Activated CD8-positive, alpha-beta memory T cell treated with anti-CD3 and anti-CD28 coated beads for 48 hours (primary cell): ENCODE measurements around the gene GNG7.
"Not testable (repeated sequence)": the region's sequence is repeated elsewhere in the genome, so short reads cannot be mapped to it uniquely, and the experiment has no call there.

ENCODE experiments used
- DNase-seq, 3 experiments: peaks; one replicate each; pipeline ENCODE4 v3.0.0-alpha.2; 2020; ENCODE audit warnings: low read depth in 2 of 3, low spot score in 2 of 3

The GNG7 gene

DNA sequence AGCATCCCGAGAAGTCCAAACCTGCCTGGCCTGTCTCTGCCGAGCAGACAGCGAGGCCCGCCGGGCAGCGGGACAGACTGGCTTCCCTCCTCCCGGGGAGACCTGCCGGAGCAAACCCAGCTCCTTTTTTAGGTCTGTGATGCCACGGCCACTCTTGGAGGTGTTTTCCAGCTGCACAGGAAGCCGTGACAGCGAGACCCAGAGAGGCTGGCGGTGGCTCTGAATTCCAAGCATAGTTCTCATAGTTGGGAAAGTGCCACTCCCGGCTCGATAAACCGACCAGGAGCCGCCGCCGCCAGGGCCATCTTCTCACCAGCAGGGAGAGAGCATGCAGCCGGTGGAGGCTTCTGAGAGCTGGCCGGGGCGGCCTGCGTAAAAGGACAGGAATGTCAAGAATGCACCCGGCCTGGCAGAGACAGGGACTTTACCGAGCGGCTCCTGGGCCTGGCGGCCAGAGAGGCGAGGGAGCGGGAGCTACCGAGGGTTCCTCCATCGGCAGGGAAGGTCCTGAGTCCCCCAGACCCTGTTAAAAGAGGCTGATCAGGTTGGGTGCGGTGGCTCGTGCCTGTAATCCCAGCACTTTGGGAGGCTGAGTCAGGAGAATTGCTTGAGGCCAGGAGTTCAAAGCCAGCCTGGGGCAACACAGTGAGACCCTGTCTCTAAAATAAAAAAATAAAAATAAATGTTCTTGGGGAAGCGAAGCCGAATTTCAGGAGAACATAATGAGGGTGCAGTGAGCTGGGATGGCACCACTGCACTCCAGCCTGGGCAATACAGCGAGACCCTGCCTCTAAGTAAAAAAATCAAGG is 161.6 kb downstream of the GNG7 start:
- DNase-seq: no peak

DNA sequence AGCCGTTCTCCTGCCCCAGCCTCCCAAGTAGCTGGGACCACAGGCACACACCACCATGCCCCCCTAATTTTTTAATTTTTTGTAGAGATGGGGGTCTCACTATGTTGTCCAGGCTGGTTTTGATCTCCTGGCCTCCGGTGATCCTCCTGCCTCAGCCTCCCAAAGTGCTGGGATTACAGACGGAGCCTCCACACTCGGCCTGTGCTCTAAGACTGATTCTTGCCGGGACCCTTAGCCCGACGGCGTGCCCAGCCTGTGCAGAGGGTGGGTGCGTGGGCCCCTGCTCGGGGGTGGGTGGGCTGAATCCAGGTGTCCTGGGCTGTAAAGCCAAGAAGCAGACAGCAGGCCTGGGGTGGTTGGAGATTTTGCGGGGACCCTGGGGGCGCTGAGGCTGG is 162.2 kb downstream of the GNG7 start:
- no peak for DNase-seq

DNA sequence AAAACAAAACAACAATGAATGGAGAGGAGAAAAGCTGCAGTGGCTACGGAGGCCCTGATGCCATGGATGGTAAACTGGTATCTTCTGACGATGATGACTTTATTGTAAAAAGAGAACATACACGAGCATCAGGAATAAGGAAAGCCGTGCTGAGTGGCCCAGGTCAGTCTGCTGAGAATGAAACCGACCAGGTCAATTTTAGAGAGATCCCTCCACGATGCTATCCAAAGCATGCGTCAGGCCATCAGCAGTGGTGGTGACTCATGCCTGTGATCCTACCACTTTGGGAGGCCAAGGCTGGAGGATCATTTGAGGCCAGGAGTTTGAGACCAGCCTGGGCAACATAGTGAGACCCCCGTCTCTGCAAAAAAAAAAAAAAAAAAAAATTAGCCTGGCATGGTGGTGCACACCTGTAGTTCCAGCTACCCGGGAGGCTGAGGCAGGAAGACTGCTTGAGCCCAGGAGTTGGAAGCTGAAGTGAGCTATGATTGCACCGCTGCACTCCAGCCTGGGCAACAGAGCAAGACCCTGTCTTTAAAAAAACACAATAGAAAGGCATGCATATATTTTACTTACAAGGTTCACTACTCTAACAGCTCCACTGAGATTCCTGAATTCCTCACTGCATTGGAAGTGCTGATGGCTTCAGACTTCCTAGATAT is 164.3 kb downstream of the GNG7 start:
- no peak for DNase-seq

DNA sequence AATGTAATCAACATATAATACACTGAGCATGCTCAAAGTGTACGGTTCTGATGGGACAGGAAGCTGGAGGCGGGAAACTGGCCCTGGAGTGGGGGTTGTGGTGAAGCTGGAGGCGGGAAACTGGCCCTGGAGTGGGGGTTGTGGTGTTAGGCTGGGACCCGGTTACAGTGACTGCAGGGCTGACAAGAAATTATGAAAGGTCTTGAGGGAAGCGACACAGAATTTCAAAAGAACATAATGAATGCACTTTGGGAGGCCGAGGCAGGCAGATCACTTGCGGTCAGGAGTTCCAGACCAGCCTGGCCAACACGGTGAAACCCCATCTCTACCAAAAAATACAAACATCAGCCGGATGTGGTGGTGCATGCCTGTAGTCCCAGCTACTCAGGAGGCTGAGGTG is 164.9 kb downstream of the GNG7 start:
- DNase-seq: not testable (repeated sequence)

DNA sequence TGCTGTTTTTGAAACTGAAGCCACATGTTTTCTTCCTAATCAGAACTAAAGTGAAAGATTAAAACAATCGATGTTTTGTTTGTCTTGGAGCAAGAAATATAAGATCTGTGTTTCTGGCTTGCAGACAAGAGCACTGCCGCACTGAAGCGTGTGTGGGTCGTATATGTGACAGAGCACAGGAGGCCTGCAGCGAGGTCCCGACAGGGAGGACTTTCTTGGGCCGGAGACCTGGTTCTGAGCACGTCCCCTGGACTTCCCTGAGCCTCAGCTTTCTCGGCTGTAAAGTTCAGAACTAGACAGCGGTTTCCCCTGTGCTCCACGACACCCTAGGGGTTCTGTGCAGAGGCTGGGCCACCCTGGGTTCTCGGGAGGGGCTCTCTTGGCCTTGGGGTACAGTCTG is 166.0 kb downstream of the GNG7 start:
- no peak for DNase-seq

DNA sequence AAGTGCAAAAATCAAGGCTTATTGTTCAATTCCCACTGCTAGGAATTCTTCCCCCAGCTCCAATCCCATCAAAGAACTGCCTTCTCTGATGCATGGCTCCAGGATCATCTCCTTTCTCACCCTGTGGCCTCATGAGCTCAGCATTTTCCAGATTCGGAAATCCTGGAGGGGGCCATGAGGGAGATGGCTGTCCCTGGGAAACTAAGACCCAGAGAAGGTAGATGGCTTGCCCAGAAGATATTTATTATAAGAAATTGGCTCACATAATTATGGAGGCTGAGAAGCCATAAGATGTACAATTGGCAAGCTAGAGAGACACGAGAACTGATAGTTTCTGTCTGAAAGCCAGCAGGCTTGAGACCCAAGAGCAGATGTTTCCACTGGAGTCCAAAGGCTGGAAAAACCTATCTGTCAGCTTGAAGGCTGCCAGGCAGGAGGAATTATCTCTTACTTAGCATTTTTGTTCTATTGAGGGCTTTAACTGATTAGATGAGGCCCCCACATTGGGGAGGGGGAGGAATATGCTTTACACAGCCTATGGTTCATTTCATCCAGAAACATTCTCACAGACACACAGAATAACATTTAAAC is 168.0 kb downstream of the GNG7 start:
- DNase-seq: no peak

DNA sequence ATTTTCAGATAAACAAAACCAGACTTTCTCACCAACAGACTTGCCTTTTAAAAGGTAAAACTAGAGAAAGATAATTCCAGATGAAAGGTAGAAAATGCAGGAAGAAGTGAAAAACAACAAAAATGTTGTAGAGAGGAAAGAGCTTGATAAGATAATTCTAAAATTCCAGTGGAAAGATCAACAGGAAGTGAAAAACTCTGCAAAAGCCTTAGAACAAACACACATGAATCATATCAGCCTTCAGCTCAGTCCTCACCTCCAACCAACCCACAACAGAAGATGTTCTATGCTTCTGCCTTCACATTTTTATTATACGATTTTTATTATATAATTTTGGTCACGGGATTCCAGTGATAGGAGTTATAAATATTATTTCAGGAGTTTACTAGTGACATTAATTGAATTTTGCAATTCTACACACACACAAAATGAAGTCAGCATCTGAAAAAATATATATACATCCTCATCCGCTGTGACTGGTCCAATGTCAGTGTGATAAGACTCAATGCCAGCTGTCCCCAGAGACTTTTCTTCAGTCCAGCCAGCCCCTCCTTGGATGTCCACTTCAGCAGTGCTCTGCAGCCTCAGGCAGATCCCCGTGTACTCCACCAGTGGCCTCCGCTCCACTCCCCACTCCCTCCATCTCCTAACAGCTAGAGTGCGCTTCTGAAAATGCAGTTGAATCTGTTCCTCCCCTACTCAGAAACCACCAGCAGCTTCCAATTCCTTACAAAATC is 168.6 kb downstream of the GNG7 start:
- DNase-seq: no peak

DNA sequence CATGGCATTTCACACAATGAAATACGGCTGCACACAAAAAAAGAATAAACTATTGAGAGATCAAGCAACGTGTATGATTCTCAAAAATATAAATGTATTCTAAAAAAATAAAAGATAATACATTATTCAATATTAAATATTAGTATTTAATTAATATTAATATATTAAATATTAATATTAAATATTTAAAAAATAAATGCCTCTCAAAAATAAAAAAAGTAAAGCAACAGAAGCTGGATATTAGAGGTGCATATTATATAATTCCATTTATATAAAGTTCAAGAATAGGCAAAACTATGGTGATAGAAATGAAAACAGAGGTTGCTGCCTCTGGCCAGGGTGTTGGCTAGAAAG is 169.4 kb downstream of the GNG7 start:
- no peak for DNase-seq

DNA sequence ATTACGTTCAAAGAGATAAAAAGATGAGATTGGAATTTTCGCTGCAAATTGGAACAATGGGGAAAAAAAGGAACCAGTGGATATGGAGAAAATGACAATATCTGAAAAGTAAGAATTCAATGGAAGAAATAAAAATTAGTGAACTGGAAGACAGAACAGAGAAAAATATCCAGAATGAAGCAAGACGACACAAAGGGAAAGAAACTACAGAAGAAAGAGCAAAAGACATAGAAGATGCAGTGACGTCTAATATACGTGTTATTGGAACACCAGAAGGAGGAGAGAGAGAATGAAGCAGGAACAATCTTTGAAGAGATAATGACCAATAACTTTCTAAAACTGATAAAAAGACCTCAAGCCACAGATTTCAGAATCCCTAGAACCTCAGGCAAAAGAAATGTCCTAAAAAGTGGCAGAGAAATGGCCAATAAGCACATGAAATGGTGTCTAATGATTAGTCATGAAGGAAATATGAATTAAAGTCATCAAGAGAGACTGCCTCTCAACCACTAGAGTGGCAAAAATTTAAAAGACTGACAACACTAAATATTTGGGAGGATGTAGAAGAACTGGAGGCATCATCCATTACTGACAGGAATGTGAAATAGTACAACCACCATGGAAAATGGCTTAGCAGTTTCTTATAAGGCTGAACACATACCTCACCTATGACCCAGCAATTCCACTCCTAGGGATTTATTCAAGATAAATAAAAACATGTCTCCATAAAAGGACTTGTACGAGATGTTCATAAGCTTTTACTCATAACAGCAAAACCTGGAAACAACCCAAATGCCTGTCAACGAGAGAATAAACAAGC is 170.0 kb downstream of the GNG7 start:
- no peak for DNase-seq

DNA sequence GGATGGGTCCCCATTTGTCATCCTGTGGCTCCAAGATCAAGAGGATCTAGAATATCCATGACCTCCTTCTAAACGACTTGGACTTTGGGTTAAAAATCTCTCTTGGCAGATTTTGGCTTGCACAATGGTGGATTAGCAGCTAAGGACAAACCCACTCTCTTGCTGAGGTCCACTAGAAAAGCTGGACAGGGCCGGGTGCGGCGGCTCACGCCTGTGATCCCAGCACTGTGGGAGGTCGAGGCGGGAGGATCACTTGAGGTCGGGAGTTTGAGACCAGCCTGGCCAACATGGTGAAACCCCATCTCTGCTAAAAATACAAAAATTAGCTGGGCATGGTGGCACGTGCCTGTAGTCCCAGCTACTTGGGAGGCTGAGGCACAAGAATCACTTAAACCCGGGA is 172.6 kb downstream of the GNG7 start:
- not testable (repeated sequence) for DNase-seq

DNA sequence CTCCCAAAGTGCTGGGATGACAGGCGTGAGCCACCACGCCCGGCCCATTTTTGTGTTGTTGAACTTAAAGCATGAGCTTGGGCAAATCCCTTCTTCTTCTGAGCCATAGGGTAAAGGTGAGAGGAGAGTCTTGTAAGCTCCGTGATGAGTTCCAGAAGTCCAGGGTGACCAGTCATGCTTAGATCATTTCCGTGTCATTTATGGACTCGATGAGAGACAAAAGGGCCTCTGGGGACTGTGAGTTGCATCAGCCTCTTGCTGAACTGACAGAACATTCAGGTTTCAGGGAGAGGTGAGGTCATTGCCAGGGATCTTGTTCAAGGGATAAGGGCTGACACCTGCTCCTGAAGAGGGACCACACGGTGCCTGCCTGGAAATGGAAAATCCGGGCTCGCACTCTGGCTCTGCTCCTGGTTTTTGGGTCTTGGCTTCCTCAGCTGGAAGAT is 173.0 kb downstream of the GNG7 start:
- no peak for DNase-seq

DNA sequence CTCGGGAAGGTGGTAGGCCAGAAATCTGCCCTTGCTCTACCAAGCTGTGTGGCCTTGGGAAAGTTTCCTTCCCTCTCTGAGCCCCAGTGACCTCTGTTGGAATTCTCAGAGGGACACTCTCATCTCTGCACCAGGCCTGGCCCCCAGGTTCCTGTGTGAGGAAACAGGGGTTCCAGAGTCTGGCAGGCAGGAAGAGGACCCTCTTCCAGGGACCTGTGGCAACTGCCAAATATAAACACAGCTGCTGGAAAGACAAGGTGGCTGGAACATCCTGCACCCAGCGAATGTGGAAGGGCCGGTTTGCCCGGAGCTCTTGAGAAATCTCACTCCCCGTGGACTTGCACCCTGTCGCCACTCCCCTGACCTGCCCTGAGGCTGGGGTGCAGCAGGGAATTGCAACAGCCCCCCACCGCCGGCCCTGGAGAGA is 173.8 kb downstream of the GNG7 start:
- no peak for DNase-seq

DNA sequence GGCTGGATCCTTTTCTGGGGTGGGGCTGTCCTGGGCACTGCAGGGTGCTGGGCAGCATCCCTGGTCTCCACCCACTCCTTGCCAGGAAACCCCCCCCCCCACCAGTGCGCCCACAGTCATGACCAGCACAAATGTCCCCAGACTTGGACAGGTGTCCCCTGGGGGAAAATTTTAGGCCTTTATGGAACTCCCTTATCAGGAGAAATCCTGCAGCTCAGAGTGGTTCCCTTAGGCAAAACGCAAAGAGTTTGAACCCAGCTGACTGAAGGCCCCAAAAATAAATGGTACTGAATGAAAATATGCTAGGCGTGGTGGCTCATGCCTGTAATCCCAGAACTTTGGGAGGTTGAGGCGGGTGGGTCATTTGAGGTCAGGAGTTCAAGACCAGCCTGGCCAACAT is 174.8 kb downstream of the GNG7 start:
- DNase-seq: no peak

DNA sequence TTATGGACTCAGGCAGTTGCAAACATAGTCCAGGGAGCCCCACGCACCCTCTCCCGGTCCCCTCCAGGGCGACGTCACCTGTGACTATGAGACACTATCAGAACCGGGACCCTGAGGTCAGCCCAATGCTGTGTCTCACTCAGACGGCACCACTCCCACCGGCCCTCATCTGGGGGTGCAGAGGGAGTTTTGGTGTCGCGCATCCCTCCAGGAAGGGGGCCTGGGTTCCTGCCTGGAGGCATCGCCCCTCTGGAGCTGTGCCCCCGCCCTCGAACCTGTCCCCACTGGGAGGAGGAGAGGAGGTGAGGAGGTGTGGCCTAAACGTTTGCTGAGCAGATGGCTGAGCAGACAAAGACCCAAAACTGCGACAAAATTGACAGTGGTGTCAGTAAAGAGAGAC is 175.3 kb downstream of the GNG7 start:
- DNase-seq: no peak

DNA sequence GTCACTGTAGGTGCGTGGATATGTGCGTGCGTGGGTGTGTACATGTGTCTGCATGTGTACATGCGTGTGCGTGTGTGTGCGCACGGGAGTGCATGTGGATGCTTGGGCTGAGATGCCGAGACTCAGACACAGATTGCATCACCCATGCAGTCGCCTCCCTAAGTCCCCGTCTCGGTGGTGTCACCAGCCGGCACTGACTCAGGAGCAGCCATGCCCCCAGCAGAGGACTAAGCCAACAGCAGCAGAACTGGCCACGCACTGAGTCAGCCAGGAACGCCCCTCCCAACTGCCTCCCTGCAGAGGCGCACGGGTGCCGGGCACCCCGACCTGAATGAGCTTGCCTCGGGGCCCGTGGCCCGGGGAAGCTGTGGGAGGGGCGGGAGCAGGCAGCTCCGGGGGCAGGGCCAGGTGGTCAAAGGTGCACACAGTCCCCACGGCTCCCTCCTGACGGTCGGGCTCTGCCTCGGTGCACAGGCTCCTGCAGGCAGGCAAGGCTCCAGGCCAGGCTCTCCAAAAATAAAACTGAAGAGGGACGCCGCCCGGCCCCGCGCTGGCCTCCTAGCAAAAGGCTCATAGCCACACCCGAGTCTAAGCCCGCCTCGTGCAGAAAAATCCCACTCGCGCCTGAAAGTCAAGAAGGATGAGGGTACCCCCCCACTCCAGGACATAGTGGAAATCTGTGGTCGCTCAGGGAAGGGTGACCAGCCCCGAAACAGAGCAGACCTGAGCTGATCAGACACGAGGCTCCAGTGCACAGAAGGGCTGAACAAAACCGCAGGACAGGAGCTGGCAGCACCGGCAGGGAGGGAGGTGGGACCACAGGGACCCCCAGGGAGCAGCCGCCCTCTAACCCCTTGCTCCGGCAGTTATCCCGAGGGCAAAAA is 177.4 kb downstream of the GNG7 start:
- no peak for DNase-seq

DNA sequence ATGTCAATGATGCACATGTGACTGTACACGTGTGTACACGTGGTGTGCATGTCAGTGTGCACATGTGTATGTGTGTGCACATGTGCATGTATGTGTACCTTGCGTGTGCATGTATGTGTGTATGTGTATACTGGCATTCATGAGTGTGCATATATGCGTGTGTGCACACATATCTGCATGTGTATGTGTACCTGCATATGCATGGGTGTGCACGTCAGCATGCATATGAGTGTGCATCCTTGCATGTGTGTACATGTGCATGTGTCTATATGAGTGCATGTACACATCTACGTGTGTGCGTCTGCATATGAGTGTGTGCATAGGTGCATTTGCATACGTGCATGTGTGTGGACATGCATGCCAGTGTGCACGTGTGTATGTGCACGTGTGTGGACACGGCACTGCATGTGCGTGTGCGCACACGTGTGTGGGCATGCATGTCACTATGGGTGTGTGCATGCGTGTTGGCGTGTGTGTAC is 178.1 kb downstream of the GNG7 start:
- DNase-seq: no peak

DNA sequence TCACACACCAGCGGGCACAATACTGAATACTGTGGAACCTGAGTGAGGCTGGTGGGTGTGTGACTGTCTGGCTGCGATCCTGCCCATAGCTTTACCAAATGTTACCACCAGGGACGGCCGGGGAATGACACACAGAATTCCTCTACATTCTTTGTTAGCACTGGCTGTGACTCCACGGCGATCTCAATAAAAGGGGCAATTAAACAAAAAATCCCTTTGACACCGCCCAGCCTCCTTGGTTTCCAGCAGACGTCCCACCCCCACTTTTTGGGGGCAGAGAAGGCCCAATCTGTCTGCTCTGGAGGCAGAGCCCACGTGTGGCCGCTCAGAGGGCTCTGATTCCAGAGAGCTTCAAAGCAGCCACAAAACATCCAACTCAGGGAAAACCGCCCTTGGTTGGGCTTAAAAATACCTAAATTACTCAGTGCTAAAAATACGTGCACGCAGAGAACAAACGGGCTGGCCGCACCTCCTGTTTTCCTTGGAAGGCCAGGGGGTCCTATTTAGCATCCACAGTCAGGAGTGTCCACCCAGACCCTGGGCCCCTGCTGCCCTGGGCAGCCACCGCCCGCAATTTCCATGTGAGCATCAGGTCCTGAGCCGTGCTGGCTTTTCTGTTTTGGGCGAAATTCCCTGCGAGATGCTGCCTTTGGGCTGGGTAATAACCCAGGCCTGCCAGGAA is 178.7 kb downstream of the GNG7 start:
- DNase-seq: no peak

DNA sequence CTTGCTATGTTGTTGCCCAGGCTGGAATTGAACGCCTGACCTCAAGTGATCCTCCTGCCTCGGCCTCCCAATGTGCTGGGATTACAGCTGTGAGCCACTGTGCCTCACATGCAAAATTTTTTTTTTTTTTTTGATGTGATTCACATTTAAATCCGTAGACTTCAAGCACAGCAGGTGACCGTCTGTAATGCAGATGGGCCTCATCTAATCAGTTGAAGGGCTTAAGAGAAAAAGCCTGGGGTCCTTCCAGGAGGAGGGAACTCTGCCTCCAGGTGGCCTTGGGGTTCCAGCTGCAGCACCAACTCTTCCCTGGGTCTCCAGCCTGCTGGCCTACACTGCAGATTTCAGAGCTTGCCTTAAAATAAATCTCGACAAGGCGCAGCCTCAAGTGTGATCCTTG is 183.0 kb downstream of the GNG7 start:
- no peak for DNase-seq

DNA sequence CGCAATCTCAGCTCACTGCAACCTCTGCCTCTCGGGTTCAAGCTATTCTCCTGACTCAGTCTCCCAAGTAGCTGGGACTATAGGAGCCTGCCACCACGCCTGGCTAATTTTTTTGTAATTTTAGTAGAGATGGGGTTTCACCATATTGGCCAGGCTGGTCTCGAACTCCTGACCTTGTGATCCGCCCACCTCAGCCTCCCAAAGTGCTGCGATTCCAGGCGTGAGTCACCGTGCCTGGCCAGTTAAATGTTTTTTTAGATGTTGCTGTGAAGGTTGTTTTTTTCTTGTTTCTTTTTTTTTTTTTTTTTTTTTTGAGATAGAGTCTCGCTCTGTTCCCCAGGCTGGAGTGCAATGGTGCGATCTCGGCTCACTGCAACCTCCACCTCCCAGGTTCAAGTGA is 183.6 kb downstream of the GNG7 start:
- DNase-seq: not testable (repeated sequence)
